H1 (cell line): ENCODE measurements around the gene TEX26. TPM values are rescaled to one million over a fixed set of nuclear protein-coding genes. Genes with fewer than 3 reads are reported as not detected.

Experiments used
- CTCF ChIA-PET: fragments of 300-600 bp; sonication (Branson Sonifier 250); formaldehyde crosslinking; loops from one replicate; lab custom pipeline; 2021; ENCODE audit not compliant: partially characterized antibody; lab: Charles Lee
- POLR2A ChIA-PET: fragments of 300-600 bp; sonication (Branson Sonifier 250); formaldehyde crosslinking; loops from one replicate; lab custom pipeline; 2021; ENCODE audit warnings: inconsistent platforms; ENCODE audit not compliant: partially characterized antibody; lab: Charles Lee
- DNase-seq, 2 experiments: peaks; one replicate each; pipeline versions ENCODE4 v3.0.0 to v3.0.0-alpha.2; 2010 to 2022; ENCODE audit warnings: low spot score in 2 of 2, low read depth in 1 of 2, mixed read lengths in 1 of 2
- FAIRE-seq: peaks from 2 replicates; lab custom pipeline; 2011; peaks lifted over from hg19 to GRCh38; lab: Jason Lieb, UNC
- H2AFZ ChIP-seq: 2 replicates; pipeline ENCODE4 v1.8.1; 2012; ENCODE audit warnings: low read length, inconsistent platforms
- H2AK5ac ChIP-seq: 2 replicates; pipeline ENCODE4 v1.6.1; 2013; ENCODE audit warnings: low read depth, low read length
- H2BK120ac ChIP-seq: replicated peaks from 2 replicates; pipeline ENCODE3; 2013; ENCODE audit warnings: low read depth, low read length, inconsistent platforms
- H2BK12ac ChIP-seq: 2 replicates; pipeline ENCODE4 v1.6.1; 2013; ENCODE audit warnings: low read depth, low read length
- H2BK15ac ChIP-seq: 2 replicates; pipeline ENCODE4 v1.6.1; 2013; ENCODE audit warnings: low read length
- H2BK20ac ChIP-seq: 2 replicates; pipeline ENCODE4 v1.6.1; 2013; ENCODE audit warnings: low read length
- H2BK5ac ChIP-seq: 2 replicates; pipeline ENCODE4 v1.6.1; 2013; ENCODE audit warnings: low read depth, low read length
- H3K14ac ChIP-seq: 2 replicates; pipeline ENCODE4 v1.6.1; 2013; ENCODE audit warnings: inconsistent platforms; ENCODE audit not compliant: insufficient read length
- H3K18ac ChIP-seq: 2 replicates; pipeline ENCODE4 v1.6.1; 2013; ENCODE audit warnings: low read length; ENCODE audit errors: extremely low read depth
- H3K23ac ChIP-seq: 2 replicates; pipeline ENCODE4 v1.6.1; 2013; ENCODE audit warnings: inconsistent platforms; ENCODE audit not compliant: insufficient read length
- H3K23me2 ChIP-seq: 2 replicates; pipeline ENCODE4 v1.6.1; 2013; ENCODE audit warnings: low read depth, low read length
- H3K27ac ChIP-seq: 2 replicates; pipeline ENCODE4 v1.6.1; 2011; ENCODE audit warnings: low read depth, low read length, inconsistent platforms
- H3K27me3 ChIP-seq, 4 experiments: replicated peaks in 1 of 4; 1 replicate in 1 of 4; 2 replicates in 3 of 4; pipeline versions ENCODE4 v1.6.1 to v1.8.1; 2011 to 2013; ENCODE audit warnings: low read length in 3 of 4, mild to moderate bottlenecking in 3 of 4, inconsistent platforms in 2 of 4, mixed read lengths in 2 of 4, moderate library complexity in 1 of 4; ENCODE audit not compliant: control insufficient read depth in 3 of 4, insufficient read depth in 3 of 4; ENCODE audit errors: extremely low read depth in 1 of 4
- H3K36me3 ChIP-seq, 4 experiments: 2 replicates each; pipeline versions ENCODE4 v1.6.1 to v1.8.1; 2011 to 2013; ENCODE audit warnings: mild to moderate bottlenecking in 4 of 4, low read length in 3 of 4, moderate library complexity in 2 of 4, control low read depth in 1 of 4, inconsistent platforms in 1 of 4; ENCODE audit not compliant: insufficient read depth in 4 of 4, control insufficient read depth in 2 of 4
- H3K4ac ChIP-seq: replicated peaks from 2 replicates; pipeline ENCODE3; 2013; ENCODE audit warnings: low read length, low read depth, mixed read lengths, inconsistent platforms; ENCODE audit not compliant: insufficient read length
- H3K4me1 ChIP-seq, 4 experiments: replicated peaks in 1 of 4; 1 replicate in 1 of 4; 2 replicates in 3 of 4; pipeline versions ENCODE4 v1.6.1 to v1.8.1; 2011 to 2013; ENCODE audit warnings: low read length in 3 of 4, inconsistent platforms in 2 of 4, mixed read lengths in 1 of 4; ENCODE audit not compliant: insufficient read depth in 4 of 4, control insufficient read depth in 3 of 4
- H3K4me2 ChIP-seq, 2 experiments: 2 replicates each; pipeline versions ENCODE4 v1.6.1 to v1.8.1; 2011 to 2013; ENCODE audit warnings: low read depth in 2 of 2, low read length in 2 of 2, control low read depth in 1 of 2, inconsistent platforms in 1 of 2, mild to moderate bottlenecking in 1 of 2; ENCODE audit not compliant: insufficient read depth in 1 of 2
- H3K4me3 ChIP-seq, 4 experiments: fragments of 200-600, 300-600 bp in 1 of 4; sonication (generic), shearing (Covaris generic), sonication (Bioruptor Twin) in 1 of 4; 2 replicates each; pipeline versions ENCODE4 v1.5.1 to v1.8.1; 2011 to 2016; ENCODE audit warnings: low read length in 4 of 4, low read depth in 3 of 4, control low read depth in 2 of 4, inconsistent platforms in 2 of 4, mild to moderate bottlenecking in 2 of 4, mixed read lengths in 1 of 4, moderate library complexity in 1 of 4; ENCODE audit not compliant: insufficient read depth in 2 of 4; ENCODE audit errors: extremely low read depth in 1 of 4
- H3K56ac ChIP-seq: replicated peaks from 2 replicates; pipeline ENCODE3; 2013; ENCODE audit warnings: low read depth, mild to moderate bottlenecking, mixed read lengths, low read length, inconsistent platforms; ENCODE audit not compliant: insufficient read length
- H3K79me1 ChIP-seq: 2 replicates; pipeline ENCODE4 v1.6.1; 2013; ENCODE audit warnings: low read depth, low read length, control low read depth
- H3K79me2 ChIP-seq, 2 experiments: 2 replicates each; pipeline versions ENCODE4 v1.6.1 to v1.8.1; 2012 to 2013; ENCODE audit warnings: low read length in 2 of 2, mild to moderate bottlenecking in 2 of 2, inconsistent platforms in 1 of 2; ENCODE audit not compliant: insufficient read depth in 2 of 2, control insufficient read depth in 1 of 2
- H3K9ac ChIP-seq, 4 experiments: replicated peaks in 1 of 4; 1 replicate in 1 of 4; 2 replicates in 3 of 4; pipeline versions ENCODE4 v1.6.1 to v1.8.1; 2011 to 2013; ENCODE audit warnings: low read depth in 3 of 4, low read length in 3 of 4, control low read depth in 2 of 4, mild to moderate bottlenecking in 2 of 4, moderate library complexity in 2 of 4, inconsistent platforms in 1 of 4; ENCODE audit errors: extremely low read depth in 1 of 4
- H3K9me3 ChIP-seq, 2 experiments: 2 replicates each; pipeline versions ENCODE4 v1.6.1 to v1.8.1; 2012 to 2013; ENCODE audit warnings: mild to moderate bottlenecking in 2 of 2, moderate library complexity in 2 of 2, control low read depth in 1 of 2, inconsistent platforms in 1 of 2, low read depth in 1 of 2, low read length in 1 of 2, mixed read lengths in 1 of 2; ENCODE audit not compliant: insufficient read depth in 2 of 2
- H4K20me1 ChIP-seq, 2 experiments: replicated peaks in 1 of 2; 2 replicates each; pipeline versions ENCODE3 to v1.8.1; 2011 to 2013; ENCODE audit warnings: inconsistent platforms in 2 of 2, low read length in 2 of 2, mild to moderate bottlenecking in 1 of 2; ENCODE audit not compliant: insufficient read depth in 2 of 2, control insufficient read depth in 1 of 2
- H4K5ac ChIP-seq: 2 replicates; pipeline ENCODE4 v1.6.1; 2013; ENCODE audit warnings: low read length, low read depth, mixed read lengths, inconsistent platforms; ENCODE audit not compliant: insufficient read length
- H4K8ac ChIP-seq: 2 replicates; pipeline ENCODE4 v1.8.0; 2013; ENCODE audit warnings: mild to moderate bottlenecking, moderate library complexity, low read length, inconsistent platforms; ENCODE audit not compliant: insufficient read depth; ENCODE audit errors: extremely low read depth
- H4K91ac ChIP-seq: replicated peaks from 2 replicates; pipeline ENCODE3; 2013; ENCODE audit warnings: low read length, mixed read lengths, inconsistent platforms; ENCODE audit not compliant: insufficient read length
- TAF7 ChIP-seq: optimal IDR thresholded peaks from 2 replicates; pipeline ENCODE3; 2011; ENCODE audit warnings: low read depth, mild to moderate bottlenecking, inconsistent platforms, low read length, moderate library complexity, borderline replicate concordance
- WGBS, 2 experiments: shearing (Covaris generic) in 1 of 2; methylation state at CpG; one replicate each; pipeline versions ENCODE4 v1.1.6 to v1.1.7; 2013 to 2015; ENCODE audit warnings: low lambda C conversion rate in 2 of 2, mixed read lengths in 2 of 2, inconsistent platforms in 1 of 2, low coverage in 1 of 2, missing lambda C conversion rate in 1 of 2; ENCODE audit not compliant: insufficient replicate concordance in 2 of 2, insufficient coverage in 1 of 2, insufficient read length in 1 of 2; ENCODE audit errors: extremely low coverage in 1 of 2, missing lambda C conversion rate in 1 of 2; 5-methylcytosine and 5-hydroxymethylcytosine counted together
- polyA plus RNA-seq, 7 experiments: library from polyadenylated mRNA; depleted of rRNA in 3 of 7; stranded (reverse) in 5 of 7; unstranded in 2 of 7; fragments of >200 nt in 5 of 7; fragments of 200-250 nt in 2 of 7; gene quantifications; 1 replicate in 5 of 7; 2 replicates in 1 of 7; 4 replicates in 1 of 7; pipeline versions ENCODE4 v1.2.1 to v1.2.3, GENCODE V29; 2011 to 2013; ENCODE audit warnings: missing spikeins in 2 of 7, mixed read lengths in 2 of 7
- total RNA-seq: library from RNA; stranded (reverse); fragmentation: NEBNext Ultra II Directional; extraction: Animal tissue kit (Norgen Biotek cat#: 25700); gene quantifications from 2 replicates; pipeline ENCODE4 v1.2.1, GENCODE V29; 2021
- TF ChIP-seq, protein P1 (sequence below): IDR thresholded peaks from 2 replicates; pipeline ENCODE4 v1.6.1; 2011; ENCODE audit warnings: low read depth, mild to moderate bottlenecking, low read length; ENCODE audit not compliant: insufficient read depth

TEX26 gene
- total and polyA plus RNA-seq, 2 of the 8 experiments (the other 6 are each of a cell fraction or from before 2014, with no cell fraction given): not detected

DNA sequence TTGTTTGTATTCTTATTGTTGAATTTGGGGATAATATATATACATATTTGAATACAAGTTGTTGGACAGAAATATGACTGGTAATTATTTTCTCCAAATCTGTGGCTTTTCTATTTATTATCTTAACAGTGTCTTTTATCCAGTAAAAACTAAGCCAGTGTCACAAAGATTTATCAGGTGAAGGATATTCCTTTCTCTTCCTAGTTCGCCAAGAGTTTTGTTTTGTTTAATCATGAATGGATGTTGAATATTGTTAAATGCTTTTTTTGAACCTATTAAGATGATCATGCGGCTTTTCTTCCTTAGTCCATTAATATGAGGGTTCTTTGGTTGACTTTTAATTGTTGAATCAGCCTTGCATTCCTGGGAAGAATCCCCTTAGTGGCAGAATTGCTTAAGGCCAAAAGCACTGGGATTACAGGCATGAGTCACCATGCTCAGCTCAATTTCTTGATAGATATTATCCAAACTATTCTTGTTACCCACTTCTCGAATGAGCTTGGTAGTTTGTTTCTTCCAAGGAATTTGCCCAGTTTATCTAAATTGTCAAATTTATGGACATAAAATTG, 53.3 kb downstream of the TEX26 start:
- CTCF ChIA-PET: interaction anchor here (0.8 to 2.5 kb wide), 3 partner anchors 15 to 59 kb away, joined by 5 to 6 read pairs (median 6); no protein-coding TSS in a partner anchor
- H3K79me1 ChIP-seq: no peaks in the 10 kb centered on the region
- H3K4ac ChIP-seq: no peak overlapping the region
- H2AFZ ChIP-seq: no peak overlapping the region
- no peak overlapping the region for H2AK5ac ChIP-seq
- H2BK20ac ChIP-seq: no peak overlapping the region
- H3K4me3 ChIP-seq: no peak overlapping the region
- H3K4me2 ChIP-seq: no peak overlapping the region
- H3K18ac ChIP-seq: no peak overlapping the region
- no peaks in the 10 kb centered on the region for H3K27me3 ChIP-seq
- H4K8ac ChIP-seq: no peak overlapping the region
- H3K79me2 ChIP-seq: no peaks in the 10 kb centered on the region
- no peaks in the 10 kb centered on the region for H3K9me3 ChIP-seq
- TF ChIP-seq TAF7: no peak
- TF ChIP-seq, protein P1, sequence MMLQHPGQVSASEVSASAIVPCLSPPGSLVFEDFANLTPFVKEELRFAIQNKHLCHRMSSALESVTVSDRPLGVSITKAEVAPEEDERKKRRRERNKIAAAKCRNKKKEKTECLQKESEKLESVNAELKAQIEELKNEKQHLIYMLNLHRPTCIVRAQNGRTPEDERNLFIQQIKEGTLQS: no peak
- peaks cover 0 to 3% (median 0%) of the 10 kb centered on the region in 4 experiments; a peak in 1 of 7 replicates for H3K4me1 ChIP-seq
- no peak overlapping the region for H3K14ac ChIP-seq
- FAIRE-seq: peak; percentile 24
- no peak overlapping the region for H2BK120ac ChIP-seq
- no peaks in the 10 kb centered on the region for H3K36me3 ChIP-seq
- H4K91ac ChIP-seq: no peak overlapping the region
- H3K9ac ChIP-seq: no peak overlapping the region
- no peak overlapping the region for H2BK5ac ChIP-seq
- 84% methylated on average over 3 of the region's 3 CpGs; no CpG with 5 or more reads in 1 of the 2 experiments for WGBS, 2 experiments
- no peak for DNase-seq
- H2BK12ac ChIP-seq: no peak overlapping the region
- H4K20me1 ChIP-seq: no peaks in the 10 kb centered on the region
- no peak overlapping the region for H2BK15ac ChIP-seq
- no peaks in the 10 kb centered on the region for H3K23me2 ChIP-seq
- no peak overlapping the region for H3K23ac ChIP-seq
- POLR2A ChIA-PET: no interaction called here
- H3K56ac ChIP-seq: no peak overlapping the region
- no peak overlapping the region for H3K27ac ChIP-seq
- no peak overlapping the region for H4K5ac ChIP-seq
